ENCODE data around the gene LDHB. TPM values are rescaled to one million over a fixed set of nuclear protein-coding genes. Genes with fewer than 3 reads are reported as not detected.
"Not testable (repeated sequence)": the region's sequence is repeated elsewhere in the genome, so short reads cannot be mapped to it uniquely, and the experiment has no call there.

Gene LDHB
- total RNA-seq, 1 donor from 2014 or later = 1,359 TPM

DNA sequence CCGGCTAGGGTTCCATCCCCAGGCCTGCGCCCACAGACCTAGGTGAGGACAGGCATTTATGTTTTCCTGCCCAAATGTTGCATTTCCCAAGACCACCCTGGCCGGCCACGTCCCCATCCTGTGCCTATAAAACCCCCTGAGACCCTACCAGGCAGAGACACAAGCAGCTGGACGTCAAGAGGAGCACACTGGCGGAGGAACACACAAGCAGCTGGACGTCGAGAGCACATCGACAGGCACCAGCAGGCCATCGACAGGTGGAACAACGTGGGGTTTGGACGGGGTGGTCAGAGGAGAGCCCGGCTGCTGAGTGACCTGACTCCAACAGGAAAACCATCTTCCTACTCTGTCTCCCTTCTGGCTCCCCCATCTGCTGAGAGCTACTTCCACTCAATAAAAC lies 19.6 kb upstream of the LDHB start:
- no peak overlapping the region for H3K27ac Mint-ChIP-seq

DNA sequence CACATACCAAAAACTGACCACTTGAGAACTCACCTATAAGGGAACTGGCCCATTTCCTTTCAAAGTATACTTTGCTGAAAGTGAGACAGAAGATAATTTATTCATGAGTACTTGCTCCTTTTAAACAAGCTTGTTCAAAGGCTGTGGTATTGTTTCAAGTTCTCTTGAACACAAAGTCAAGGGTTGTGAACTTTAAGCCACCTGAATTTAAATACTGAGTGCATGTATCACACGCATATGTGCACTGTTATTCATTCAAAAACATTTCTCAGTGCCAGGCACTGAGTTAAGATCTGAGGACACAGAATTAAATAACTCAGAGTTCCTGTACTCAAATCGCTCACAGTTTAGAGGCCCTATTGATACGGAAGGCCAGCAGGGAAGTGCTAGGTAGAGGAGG lies 19.1 kb upstream of the LDHB start:
- no peak overlapping the region for H3K4me3 Mint-ChIP-seq
- no peak for DNase-seq (ENCODE audit: low spot score)
- no peaks in the 10 kb centered on the region for H3K27me3 Mint-ChIP-seq (ENCODE audit: insufficient read depth)
- H3K27ac Mint-ChIP-seq = no peak overlapping the region
- intact Hi-C loops (cut with micrococcal nuclease) = no loop called here
- peaks cover 28% of the 10 kb centered on the region for H3K4me1 Mint-ChIP-seq (ENCODE audit: low read depth)
- H3K36me3 Mint-ChIP-seq (ENCODE audit: low read depth) = no peaks in the 10 kb centered on the region
- no peaks in the 10 kb centered on the region for H3K9me3 Mint-ChIP-seq

More for the DNA sequence above, 19.6 kb upstream of the LDHB start:
- Mint-ChIP-seq H3K27me3 (ENCODE audit: insufficient read depth) (peaks cover 4% of the 10 kb centered on the region), H3K4me1 (ENCODE audit: low read depth) (peaks cover 28% of the 10 kb centered on the region), H3K9me3 (no peaks in the 10 kb centered on the region), H3K4me3 (no peak overlapping the region), H3K36me3 (ENCODE audit: low read depth) (no peaks in the 10 kb centered on the region)
- no peak for DNase-seq (ENCODE audit: low spot score)
- intact Hi-C loops (cut with micrococcal nuclease) = no loop called here

DNA sequence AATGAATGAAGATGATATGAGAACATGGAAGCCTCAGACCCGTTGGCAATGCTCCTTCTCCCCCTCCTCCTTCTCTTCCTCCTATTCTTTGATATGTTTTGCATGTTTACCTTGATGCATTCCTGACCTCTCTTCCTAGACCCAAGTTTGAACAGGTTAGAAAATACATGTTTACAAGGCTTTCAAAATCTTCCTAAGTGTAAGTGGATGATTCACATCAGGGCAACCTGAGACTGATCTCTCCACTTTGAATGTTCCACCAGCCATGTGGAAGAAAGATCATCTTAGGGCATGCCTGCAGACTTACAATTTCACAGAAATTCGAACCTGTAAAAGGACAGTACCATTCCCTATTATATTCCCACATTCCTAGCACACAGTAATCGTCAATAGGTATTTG lies 18.0 kb upstream of the LDHB start:
- H3K9me3 Mint-ChIP-seq = no peaks in the 10 kb centered on the region
- H3K27me3 Mint-ChIP-seq (ENCODE audit: insufficient read depth) = peaks cover 2% of the 10 kb centered on the region
- H3K36me3 Mint-ChIP-seq (ENCODE audit: low read depth) = no peaks in the 10 kb centered on the region
- no peak for DNase-seq (ENCODE audit: low spot score)
- no peak overlapping the region for H3K4me3 Mint-ChIP-seq
- H3K4me1 Mint-ChIP-seq (ENCODE audit: low read depth) = peaks cover 28% of the 10 kb centered on the region
- intact Hi-C loops (cut with micrococcal nuclease) = no loop called here
- H3K27ac Mint-ChIP-seq = no peak overlapping the region

DNA sequence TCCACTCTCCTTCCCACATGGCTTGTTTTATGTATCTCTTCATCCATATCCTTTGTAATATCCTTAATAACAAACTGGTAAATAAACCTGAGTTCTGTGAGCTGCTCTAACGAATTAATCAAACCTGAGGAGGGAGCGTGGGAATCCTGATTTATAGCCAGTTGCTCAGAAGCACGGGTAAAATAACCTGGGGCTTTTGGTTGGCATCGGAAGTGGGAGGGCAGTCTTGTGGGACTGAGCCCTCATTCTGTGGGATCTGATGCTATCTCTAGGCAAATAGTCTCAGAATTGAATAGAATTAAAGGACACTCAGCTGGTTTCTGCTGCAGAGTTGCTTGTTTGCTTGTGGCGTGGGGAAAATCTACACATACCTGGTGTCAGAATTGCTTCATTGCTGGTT lies 17.5 kb upstream of the LDHB start:
- no peaks in the 10 kb centered on the region for H3K36me3 Mint-ChIP-seq (ENCODE audit: low read depth)
- no peak for DNase-seq (ENCODE audit: low spot score)
- H3K9me3 Mint-ChIP-seq = no peaks in the 10 kb centered on the region
- intact Hi-C loops (cut with micrococcal nuclease) = no loop called here
- H3K27me3 Mint-ChIP-seq (ENCODE audit: insufficient read depth) = peaks cover 2% of the 10 kb centered on the region
- H3K4me1 Mint-ChIP-seq (ENCODE audit: low read depth) = peaks cover 28% of the 10 kb centered on the region
- no peak overlapping the region for H3K27ac Mint-ChIP-seq
- no peak overlapping the region for H3K4me3 Mint-ChIP-seq

DNA sequence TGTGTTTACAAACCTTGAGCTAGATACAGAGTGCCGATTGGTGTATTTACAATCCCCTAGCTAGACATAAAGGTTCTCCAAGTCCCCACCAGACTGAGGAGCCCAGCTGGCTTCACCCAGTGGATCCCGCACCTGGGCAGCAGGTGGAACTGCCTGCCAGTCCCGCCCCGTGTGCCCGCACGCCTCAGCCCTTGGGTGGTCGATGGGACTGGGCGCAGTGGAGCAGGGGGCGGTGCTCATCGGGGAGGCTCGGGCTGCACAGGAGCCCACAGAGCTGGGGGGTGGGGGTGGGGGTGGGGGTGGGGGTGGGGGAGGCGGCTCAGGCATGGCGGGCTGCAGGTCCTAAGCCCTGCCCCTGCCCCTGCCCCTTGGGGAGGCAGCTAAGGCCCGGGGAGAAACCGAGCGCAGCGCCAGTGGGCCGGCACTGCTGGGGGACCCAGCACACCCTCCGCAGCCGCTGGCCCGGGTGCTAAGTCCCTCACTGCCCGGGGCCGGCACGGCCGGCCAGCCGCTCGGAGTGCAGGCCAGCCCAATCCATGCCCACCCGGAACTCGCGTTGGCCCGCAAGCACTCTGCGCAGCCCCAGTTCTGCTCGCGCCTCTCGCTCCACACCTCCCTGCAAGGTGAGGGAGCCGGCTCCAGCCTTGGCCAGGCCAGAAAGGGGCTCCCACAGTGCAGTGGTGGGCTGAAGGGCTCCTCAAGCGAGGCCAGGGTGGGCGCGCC lies 16.3 kb upstream of the LDHB start:
- DNase-seq (ENCODE audit: low spot score) = not testable (repeated sequence)

DNA sequence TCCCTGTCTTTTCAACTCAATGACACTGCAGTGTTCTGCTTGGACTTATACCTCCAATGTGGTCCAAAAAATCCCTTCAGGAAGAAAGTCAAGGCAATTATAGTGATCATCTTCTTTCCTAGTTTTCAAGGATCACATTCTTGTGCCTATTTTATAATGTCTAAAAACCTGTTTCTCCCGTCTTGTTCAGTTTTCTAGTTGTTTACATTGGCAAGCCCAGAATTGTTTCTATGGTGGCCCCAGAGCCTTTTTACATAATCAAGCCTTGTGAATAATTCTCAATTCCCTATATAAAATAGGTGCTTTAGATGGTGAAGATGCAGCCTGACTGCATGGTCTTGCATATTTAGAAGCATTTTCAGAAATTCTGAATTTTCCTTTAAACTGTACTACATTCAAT lies 14.5 kb upstream of the LDHB start:
- no peak overlapping the region for H3K27ac Mint-ChIP-seq
- H3K9me3 Mint-ChIP-seq = no peaks in the 10 kb centered on the region
- no peaks in the 10 kb centered on the region for H3K36me3 Mint-ChIP-seq (ENCODE audit: low read depth)
- H3K4me1 Mint-ChIP-seq (ENCODE audit: low read depth) = peaks cover 3% of the 10 kb centered on the region
- intact Hi-C loops (cut with micrococcal nuclease) = no loop called here
- no peak for DNase-seq (ENCODE audit: low spot score)
- peaks cover 6% of the 10 kb centered on the region for H3K27me3 Mint-ChIP-seq (ENCODE audit: insufficient read depth)
- H3K4me3 Mint-ChIP-seq = no peak overlapping the region

More for the DNA sequence above, 16.3 kb upstream of the LDHB start:
- H3K4me3 Mint-ChIP-seq; H3K36me3 Mint-ChIP-seq (ENCODE audit: low read depth); H3K9me3 Mint-ChIP-seq; H3K27me3 Mint-ChIP-seq (ENCODE audit: insufficient read depth); H3K27ac Mint-ChIP-seq; intact Hi-C loops (cut with micrococcal nuclease): not testable (repeated sequence)
- peaks cover 22% of the 10 kb centered on the region for H3K4me1 Mint-ChIP-seq (ENCODE audit: low read depth)

DNA sequence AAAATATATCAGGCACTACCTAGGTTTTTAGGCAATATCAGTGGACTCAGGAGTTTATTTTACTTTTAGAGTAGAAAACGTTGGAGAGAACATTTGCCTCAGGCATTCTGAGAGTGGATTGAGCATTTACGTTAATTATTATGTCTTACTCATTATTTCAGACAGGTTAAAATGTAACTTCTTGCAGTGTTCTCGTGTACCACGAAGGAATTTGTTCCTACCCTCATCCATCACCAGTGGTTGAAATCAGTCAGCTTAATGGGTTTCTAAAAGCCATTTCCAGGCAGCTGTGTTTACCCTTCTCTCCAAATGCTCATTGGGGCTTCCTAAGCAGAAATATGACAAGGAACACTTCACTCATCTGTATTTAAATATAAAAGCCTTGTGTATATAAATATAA lies 9.1 kb upstream of the LDHB start:
- H3K36me3 Mint-ChIP-seq (ENCODE audit: low read depth) = no peaks in the 10 kb centered on the region
- no peak overlapping the region for H3K27ac Mint-ChIP-seq
- no peaks in the 10 kb centered on the region for H3K4me1 Mint-ChIP-seq (ENCODE audit: low read depth)
- H3K27me3 Mint-ChIP-seq (ENCODE audit: insufficient read depth) = peaks cover 13% of the 10 kb centered on the region
- no peak for DNase-seq (ENCODE audit: low spot score)
- H3K4me3 Mint-ChIP-seq = no peak overlapping the region
- intact Hi-C loops (cut with micrococcal nuclease) = no loop called here
- no peaks in the 10 kb centered on the region for H3K9me3 Mint-ChIP-seq

DNA sequence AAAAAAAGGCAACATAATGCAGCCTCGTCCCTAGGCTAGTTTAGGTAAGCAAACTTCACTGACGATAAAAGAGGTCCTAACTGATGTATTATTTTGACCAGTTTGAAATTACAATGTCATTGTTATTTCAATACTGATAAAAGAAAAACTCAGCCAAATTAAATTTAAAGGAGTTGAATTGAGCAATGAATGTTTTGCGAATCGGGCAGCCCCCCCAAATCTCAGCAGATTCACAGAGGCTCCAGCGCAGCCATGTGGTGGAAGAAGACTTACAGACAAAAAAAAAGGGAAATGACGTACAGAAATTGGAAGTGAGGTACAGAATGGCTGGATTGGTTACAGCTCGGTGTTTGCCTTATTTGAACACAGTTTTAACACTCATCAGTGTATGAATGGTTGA lies 8.2 kb upstream of the LDHB start:
- H3K4me1 Mint-ChIP-seq (ENCODE audit: low read depth) = no peaks in the 10 kb centered on the region
- H3K36me3 Mint-ChIP-seq (ENCODE audit: low read depth) = no peaks in the 10 kb centered on the region
- DNase-seq (ENCODE audit: low spot score) = no peak
- H3K27ac Mint-ChIP-seq = no peak overlapping the region
- intact Hi-C loops (cut with micrococcal nuclease) = no loop called here
- H3K27me3 Mint-ChIP-seq (ENCODE audit: insufficient read depth) = peaks cover 12% of the 10 kb centered on the region
- H3K9me3 Mint-ChIP-seq = no peaks in the 10 kb centered on the region
- H3K4me3 Mint-ChIP-seq = no peak overlapping the region

DNA sequence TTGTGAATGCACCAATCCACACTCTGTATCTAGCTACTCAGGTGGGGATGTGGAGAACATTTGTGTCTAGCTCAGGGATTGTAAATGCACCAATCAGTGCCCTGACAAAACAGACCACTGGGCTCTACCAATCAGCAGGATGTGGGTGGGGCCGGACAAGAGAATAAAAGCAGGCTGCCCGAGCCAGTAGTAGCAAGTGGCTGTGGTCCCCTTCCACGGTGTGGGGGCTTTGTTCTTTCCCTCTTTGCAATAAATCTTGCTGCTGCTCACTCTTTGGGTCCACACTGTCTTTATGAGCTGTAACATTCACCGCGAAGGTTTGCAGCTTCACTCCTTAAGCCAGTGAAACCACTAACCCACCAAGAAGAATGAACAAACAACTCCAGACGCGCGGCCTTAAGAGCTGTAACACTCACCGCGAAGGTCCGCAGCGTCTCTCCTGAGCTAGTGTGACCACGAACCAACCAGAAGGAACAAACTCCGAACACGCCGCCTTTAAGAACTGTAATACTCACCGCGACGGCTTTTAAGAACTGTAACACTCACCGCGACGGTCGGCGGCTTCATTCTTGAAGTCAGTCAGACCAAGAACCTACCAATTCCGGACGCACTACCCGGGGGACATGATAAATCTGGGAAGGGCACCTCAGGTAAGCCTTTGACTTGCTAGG lies 4.6 kb upstream of the LDHB start:
- Mint-ChIP-seq H3K27me3 (ENCODE audit: insufficient read depth) (peaks cover 9% of the 10 kb centered on the region), H3K4me3 (no peak overlapping the region), H3K36me3 (ENCODE audit: low read depth) (peaks cover 2% of the 10 kb centered on the region), H3K9me3 (no peaks in the 10 kb centered on the region), H3K27ac (no peak overlapping the region), H3K4me1 (ENCODE audit: low read depth) (peaks cover 13% of the 10 kb centered on the region)
- DNase-seq (ENCODE audit: low spot score) = no peak
- intact Hi-C loops (cut with micrococcal nuclease) = no loop called here

DNA sequence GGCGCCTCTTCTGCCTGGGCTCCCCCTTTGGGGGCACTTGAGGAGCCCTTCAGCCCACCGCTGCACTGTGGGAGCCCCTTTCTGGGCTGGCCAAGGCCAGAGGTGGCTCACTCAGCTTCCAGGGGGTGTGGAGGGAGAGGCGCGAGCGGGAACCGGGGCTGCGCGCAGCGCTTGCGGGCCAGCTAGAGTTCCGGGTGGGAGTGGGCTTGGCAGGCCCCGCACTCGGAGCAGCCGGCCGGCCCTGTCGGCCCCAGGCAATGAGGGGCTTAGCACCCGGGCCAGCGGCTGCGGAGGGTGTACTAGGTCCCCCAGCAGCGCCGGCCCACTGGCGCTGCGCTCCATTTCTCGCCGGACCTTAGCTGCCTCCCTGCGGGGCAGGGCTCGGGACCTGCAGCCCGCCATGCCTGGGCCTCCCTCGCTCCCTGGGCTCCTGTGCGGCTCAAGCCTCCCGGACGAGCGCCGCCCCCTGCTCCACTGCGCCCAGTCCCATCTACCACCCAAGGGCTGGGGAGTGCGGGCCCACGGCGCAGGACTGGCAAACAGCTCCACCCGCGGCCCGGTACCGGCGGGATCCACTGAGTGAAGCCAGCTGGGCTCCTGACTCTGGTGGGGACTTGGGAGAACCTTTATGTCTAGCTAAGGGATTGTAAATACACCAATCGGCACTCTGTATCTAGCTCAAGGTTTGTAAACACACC lies 3.9 kb upstream of the LDHB start:
- H3K36me3 Mint-ChIP-seq (ENCODE audit: low read depth); H3K4me3 Mint-ChIP-seq; H3K27me3 Mint-ChIP-seq (ENCODE audit: insufficient read depth); intact Hi-C loops (cut with micrococcal nuclease); H3K9me3 Mint-ChIP-seq; H3K27ac Mint-ChIP-seq; DNase-seq (ENCODE audit: low spot score): not testable (repeated sequence)
- H3K4me1 Mint-ChIP-seq (ENCODE audit: low read depth) = peaks cover 13% of the 10 kb centered on the region

DNA sequence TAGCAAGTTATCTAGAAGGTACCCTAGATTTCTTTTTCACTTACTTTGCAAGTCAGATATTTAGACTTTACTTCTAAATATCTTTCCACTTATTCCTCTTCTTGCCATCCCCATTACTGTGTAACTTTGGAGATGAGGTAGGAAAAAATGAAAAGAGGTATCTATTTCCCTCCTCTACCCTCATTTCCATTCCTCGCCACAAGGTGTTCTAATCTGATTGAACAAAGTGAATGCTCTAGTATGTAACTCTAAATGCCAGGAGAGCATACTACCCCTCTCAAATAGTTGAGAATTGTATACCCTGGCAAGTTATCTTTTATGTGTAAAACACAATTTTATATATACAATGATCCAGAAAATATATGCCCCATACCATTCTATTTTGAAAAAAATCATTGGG lies 1.7 kb upstream of the LDHB start:
- Mint-ChIP-seq H3K4me1 (ENCODE audit: low read depth) (peaks cover 31% of the 10 kb centered on the region), H3K9me3 (no peaks in the 10 kb centered on the region), H3K36me3 (ENCODE audit: low read depth) (peaks cover 19% of the 10 kb centered on the region), H3K27ac (no peak overlapping the region), H3K27me3 (ENCODE audit: insufficient read depth) (peaks cover 2% of the 10 kb centered on the region), H3K4me3 (no peak overlapping the region)
- intact Hi-C loops (cut with micrococcal nuclease) = loop anchor here (2.0 to 10.0 kb wide), 4 partner anchors 209 to 995 kb away; partner anchors contain the start of genes C2CD5 and CMAS
- no peak for DNase-seq (ENCODE audit: low spot score)

DNA sequence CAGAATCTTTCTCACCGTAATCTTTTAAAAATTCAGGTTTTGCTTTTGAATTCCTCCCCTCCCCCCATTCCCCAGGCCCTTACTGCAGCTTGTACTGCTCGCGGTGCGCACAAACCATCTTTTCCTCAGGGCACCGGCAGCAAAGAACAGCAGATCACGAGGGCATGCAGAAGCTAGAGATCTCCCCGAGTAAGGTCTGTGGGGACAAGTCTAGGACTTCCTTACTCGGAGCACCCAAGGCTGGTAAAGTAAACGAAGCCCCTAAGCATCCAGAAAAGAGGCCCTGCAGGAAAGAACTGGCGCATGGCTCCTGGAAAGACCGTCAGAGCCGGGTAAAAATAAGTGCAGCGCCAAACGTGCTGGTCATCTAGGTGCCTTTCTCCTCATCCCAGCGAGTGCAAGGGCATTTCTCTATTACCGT lies 727 bp downstream of the LDHB start:
- Mint-ChIP-seq H3K27ac (peak overlapping the region; percentile 100), H3K4me3 (peak overlapping the region; percentile 95), H3K27me3 (ENCODE audit: insufficient read depth) (peaks cover 2% of the 10 kb centered on the region), H3K36me3 (ENCODE audit: low read depth) (peaks cover 34% of the 10 kb centered on the region), H3K4me1 (ENCODE audit: low read depth) (peaks cover 54% of the 10 kb centered on the region), H3K9me3 (no peaks in the 10 kb centered on the region)
- intact Hi-C loops (cut with micrococcal nuclease) = loop anchor here (1.0 to 10.0 kb wide), 10 partner anchors 14 to 998 kb away; partner anchors contain the start of genes C2CD5, CMAS, GOLT1B and RECQL
- peak; percentile 28 for DNase-seq (ENCODE audit: low spot score)

DNA sequence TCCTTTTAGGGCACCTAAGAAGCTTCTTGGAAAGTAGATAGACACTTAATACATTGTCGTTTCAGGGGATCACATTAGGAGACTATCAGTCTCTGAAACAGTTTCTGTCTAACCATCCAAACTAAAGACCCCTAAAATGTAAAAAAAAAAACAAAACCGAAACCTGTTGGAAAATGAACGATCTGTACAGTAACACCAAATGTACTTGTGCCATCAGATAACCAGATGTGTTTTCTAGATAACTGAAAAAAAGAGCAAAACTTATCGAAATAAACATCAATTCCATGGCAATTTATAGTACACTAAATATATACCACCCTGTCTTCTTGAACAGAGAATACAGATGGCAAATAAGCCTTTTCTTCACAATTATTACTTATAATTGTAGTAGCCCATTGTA lies 2.1 kb downstream of the LDHB start:
- Mint-ChIP-seq H3K4me3 (peak overlapping the region; percentile 95), H3K4me1 (ENCODE audit: low read depth) (peaks cover 67% of the 10 kb centered on the region), H3K9me3 (no peaks in the 10 kb centered on the region), H3K27me3 (ENCODE audit: insufficient read depth) (no peaks in the 10 kb centered on the region), H3K36me3 (ENCODE audit: low read depth) (peaks cover 45% of the 10 kb centered on the region), H3K27ac (peak overlapping the region; percentile 40)
- intact Hi-C loops (cut with micrococcal nuclease) = loop anchor here (5.0 to 10.0 kb wide), 3 partner anchors 392 to 999 kb away; partner anchors contain the start of genes C2CD5 and CMAS
- DNase-seq (ENCODE audit: low spot score) = no peak
